NCI-H345 (cell line): ENCODE data around the gene DOK5.

Experiments used
- DNase-seq: peaks from one replicate; lab custom pipeline; 2025; lab: John Stamatoyannopoulos, UW

Gene DOK5

DNA sequence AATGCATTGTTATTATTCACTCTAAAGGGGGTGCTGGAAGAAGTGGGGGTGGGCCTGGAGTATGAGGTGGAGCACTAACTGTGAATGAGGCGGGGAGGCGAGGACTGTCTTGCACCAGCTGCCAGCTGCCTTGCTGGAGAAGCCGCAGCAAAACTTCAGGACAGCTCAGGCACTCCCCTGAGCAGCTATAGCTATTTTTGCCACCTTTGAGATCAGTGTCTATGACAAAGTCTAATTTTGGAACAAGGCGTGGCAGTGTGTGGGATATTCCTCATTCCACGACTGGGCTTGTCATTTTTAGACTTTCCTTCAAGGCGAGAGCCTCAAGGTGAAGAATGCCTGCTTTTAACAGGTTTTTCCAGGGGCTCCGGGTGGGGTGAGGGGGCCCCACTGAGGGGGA lies 143.8 kb downstream of the DOK5 start:
- no peak for DNase-seq

DNA sequence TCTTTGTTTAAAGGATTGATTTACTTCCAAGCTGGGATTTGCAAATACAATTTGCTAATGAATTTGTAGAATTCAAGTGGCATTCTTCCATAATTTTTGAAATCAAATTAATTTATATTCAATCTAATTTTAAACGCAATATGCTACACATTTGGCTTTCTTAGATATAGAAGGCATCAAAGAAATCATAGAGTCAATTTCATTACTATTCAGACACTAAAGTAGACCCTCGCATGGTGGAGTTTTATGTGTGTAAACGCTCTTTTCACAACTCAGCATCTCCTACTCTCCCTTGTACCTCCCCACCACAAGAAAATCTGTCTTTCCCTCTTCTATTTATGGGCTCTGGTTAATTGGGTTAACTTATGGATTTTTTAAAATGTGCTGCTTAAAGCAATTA lies 144.3 kb downstream of the DOK5 start:
- no peak for DNase-seq

DNA sequence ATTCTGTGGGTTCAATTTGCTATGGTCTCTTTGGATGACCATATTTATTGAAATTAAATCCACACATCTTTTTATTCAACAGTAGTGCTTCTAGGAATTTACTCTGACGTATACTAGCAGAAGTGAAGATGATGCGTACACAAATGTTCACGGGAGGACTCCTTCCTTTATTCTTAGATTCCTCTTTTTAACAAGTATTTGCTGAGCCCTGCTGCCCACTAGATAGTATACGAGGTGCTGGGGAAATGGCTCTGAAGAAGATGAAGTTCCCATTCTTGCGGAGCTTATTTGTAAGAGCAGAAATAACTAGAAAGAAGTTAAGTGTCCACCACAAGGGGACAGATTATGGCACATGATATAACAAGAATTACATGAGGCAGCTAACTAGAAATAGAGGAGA lies 145.2 kb downstream of the DOK5 start:
- no peak for DNase-seq

- DNase-seq = no peak
Measured at GRCh38 chr20:54622333-54623295, 147.2 kb downstream of the DOK5 start.

- no peak for DNase-seq
Measured at GRCh38 chr20:54623991-54624569, 148.7 kb downstream of the DOK5 start.

- no peak for DNase-seq
Measured at GRCh38 chr20:54624706-54625390, 149.5 kb downstream of the DOK5 start.

GRCh38 chr20:54625497-54625896 lies 150.1 kb downstream of the DOK5 start:
- DNase-seq = no peak

GRCh38 chr20:54626126-54626525 lies 150.7 kb downstream of the DOK5 start:
- DNase-seq = no peak

DNA sequence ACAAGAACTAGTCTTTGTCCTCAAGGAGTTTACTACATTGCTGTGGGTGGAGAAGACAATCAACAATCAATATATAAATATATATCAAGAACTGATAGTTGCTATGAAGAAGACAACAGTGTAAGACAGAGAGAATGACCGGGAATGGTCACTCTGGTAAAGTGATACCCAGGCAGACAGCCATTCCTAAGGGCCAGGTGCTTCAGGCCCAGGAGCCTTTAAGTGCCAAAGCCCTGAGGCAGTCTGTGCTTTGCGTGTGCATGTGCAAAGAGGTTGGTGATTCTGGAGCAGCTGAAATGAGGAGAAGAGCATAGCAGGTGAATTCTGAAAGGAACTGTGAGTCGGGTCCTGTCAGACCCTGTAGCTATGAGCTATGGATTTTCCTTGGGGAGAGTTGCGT lies 154.2 kb downstream of the DOK5 start:
- no peak for DNase-seq

GRCh38 chr20:54630582-54630981 lies 155.2 kb downstream of the DOK5 start:
- DNase-seq = no peak

DNA sequence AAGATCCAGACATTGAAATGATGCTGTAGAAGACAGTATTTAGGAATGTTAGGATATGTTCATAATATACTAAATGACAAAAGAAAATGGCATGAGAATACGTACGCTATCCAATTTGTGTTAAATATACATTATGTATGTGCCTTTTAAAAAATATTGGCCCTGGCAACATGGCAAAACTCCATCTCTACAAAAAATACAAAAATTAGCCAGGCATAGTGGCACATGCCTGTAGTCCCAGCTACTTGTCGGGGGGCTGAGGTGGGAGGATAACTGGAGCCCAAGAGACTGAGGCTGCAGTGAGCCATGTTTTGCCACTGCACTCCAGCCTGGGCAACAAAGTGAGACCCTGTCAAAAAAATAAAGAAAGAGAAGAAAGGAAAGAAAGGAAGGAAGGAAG lies 155.7 kb downstream of the DOK5 start:
- DNase-seq = no peak

GRCh38 chr20:54633374-54634355 lies 158.3 kb downstream of the DOK5 start:
- no peak for DNase-seq

DNA sequence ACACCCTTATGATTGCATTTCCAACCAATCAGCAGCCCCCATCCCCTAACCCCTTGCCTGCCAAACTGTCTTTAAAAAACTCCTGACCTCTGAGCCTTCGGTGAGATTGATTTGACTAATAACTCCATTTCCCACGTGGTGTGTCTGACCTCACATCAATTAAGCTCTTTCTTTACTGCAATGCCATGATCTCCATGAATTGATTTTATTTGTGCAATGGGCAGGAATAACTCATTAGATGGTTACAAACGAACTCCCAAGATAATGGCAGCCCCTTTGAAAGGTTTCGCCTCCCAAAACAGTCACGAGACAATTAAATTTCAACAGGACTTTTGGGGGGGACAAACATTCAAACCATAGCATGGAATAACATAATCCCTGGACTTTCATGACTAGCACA lies 161.2 kb downstream of the DOK5 start:
- DNase-seq = no peak

DNA sequence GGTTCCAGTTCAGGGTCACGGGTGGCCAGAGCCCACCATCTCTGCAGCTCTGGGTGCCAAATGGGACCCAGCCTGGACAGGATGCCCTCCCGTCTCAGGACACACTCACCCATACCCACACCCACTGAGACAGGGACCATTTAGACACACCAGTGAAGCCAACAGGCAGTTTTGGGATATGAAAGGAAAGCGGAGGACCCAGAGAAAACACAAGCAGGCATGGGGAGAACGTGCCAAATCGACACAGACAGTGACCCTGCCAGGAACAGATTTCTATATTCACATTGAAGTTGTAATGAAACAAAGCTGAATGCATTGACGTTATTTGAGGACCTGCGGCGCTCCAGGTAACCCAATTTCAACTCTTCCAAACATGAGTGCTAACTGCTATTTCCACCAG lies 164.5 kb downstream of the DOK5 start:
- DNase-seq = no peak

- DNase-seq = no peak
Measured at GRCh38 chr20:54640800-54641199, 165.4 kb downstream of the DOK5 start.

- no peak for DNase-seq
Measured at GRCh38 chr20:54642864-54643667, 167.7 kb downstream of the DOK5 start.

DNA sequence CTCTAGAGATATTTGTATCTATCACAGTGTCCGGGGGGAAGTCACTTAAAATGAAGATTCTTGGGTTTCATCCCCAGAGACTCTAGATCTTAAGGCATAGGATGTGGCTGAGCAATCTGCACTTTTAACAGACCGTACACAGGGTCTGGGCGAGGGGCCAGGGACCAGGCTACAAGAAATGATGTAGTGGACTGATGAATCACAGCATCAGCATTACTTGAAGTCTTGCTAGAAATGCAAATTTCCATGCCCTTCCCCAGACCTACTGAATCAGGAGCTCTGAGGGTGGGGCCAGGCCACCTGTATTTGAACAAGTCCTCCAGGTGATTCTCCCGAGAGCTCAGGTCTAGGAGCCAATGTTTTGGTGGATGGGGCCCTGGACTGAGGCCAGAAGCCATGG lies 168.4 kb downstream of the DOK5 start:
- no peak for DNase-seq

- no peak for DNase-seq
Measured at GRCh38 chr20:54645445-54646155, 170.2 kb downstream of the DOK5 start.

GRCh38 chr20:54646156-54646517 lies 170.7 kb downstream of the DOK5 start:
- no peak for DNase-seq

DNA sequence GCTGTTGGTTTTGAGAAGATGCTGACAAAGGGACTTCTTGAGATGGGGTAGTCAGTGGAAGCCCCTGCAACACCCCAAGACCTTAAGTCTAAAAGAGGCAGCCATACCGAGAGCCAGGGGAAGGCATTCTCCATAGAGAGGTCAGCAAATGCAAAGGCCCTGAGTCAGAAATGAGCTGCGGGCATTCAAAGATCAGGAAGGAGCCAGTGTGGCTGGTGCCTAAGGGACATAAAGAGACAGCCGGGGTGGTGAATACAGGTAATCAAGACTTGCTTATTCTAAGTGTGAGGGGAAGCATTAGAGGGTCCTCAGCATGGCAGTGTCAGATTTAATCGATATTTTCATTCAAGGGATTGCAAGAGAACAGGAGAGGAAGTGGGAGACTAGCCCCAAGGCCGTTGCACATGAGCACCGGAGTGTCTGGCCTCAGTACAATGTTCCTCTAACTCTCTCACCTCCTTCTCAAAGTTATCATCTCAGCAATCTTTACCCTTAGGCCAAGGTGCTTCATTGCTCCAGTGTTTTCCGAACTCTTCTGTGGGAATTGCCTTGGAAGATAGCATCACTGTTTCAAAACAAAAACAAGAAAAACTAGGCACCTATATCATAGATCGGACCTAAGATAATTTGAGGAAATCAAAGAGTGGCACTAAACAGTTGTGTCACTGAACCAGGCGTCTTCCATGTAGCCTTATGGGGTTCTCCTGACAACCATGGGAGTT lies 173.2 kb downstream of the DOK5 start:
- no peak for DNase-seq
